Measurements from ENCODE around the gene GABBR2. TPM values are rescaled to one million over a fixed set of nuclear protein-coding genes. Genes with fewer than 3 reads are reported as not detected.
"Not testable (repeated sequence)": the region's sequence is repeated elsewhere in the genome, so short reads cannot be mapped to it uniquely, and the experiment has no call there.

GABBR2 gene
- total RNA-seq, 3 donors from 2014 or later, result not detected

GRCh38 chr9:98520221-98520960 is 188.3 kb downstream of the GABBR2 start:
- no peak for ATAC-seq
- no peak overlapping the region for H3K4me3 Mint-ChIP-seq
- no peaks in the 10 kb centered on the region for H3K9me3 Mint-ChIP-seq
- H3K4me1 Mint-ChIP-seq (ENCODE audit: low read depth), result no peaks in the 10 kb centered on the region
- no peak for DNase-seq
- peaks cover 38% of the 10 kb centered on the region for H3K27me3 Mint-ChIP-seq (ENCODE audit: low read depth)
- H3K36me3 Mint-ChIP-seq (ENCODE audit: insufficient read depth), result no peaks in the 10 kb centered on the region

GRCh38 chr9:98519641-98520040 is 189.1 kb downstream of the GABBR2 start:
- ATAC-seq (no peak), DNase-seq (no peak)
- Mint-ChIP-seq H3K4me1 (ENCODE audit: low read depth) (no peaks in the 10 kb centered on the region), H3K36me3 (ENCODE audit: insufficient read depth) (no peaks in the 10 kb centered on the region), H3K9me3 (no peaks in the 10 kb centered on the region), H3K4me3 (no peak overlapping the region), H3K27me3 (ENCODE audit: low read depth) (peaks cover 38% of the 10 kb centered on the region)

DNA sequence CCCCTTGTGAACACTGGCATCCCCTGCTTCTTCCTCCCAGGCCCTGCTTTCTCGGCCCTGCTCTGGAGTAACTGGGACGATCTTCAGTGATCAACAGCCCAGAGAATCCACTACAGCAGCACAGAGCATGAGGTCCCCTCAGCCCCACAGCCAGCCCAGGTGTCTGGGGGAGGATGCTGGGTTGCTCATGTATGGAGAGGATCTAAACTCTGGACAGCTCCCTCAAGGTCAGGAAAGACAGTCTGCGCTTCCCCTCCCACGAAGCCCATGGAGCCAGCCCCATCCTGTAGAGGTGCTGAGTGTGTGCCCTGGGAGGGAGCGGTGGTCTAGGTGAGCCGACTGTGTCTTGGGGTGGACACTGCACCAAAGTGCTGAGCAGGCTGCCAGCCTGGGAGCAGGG is 190.2 kb downstream of the GABBR2 start:
- no peak for DNase-seq
- peaks cover 33% of the 10 kb centered on the region for H3K27me3 Mint-ChIP-seq (ENCODE audit: low read depth)
- no peaks in the 10 kb centered on the region for H3K9me3 Mint-ChIP-seq
- no peaks in the 10 kb centered on the region for H3K36me3 Mint-ChIP-seq (ENCODE audit: insufficient read depth)
- ATAC-seq, result no peak
- no peaks in the 10 kb centered on the region for H3K4me1 Mint-ChIP-seq (ENCODE audit: low read depth)
- H3K4me3 Mint-ChIP-seq, result no peak overlapping the region

GRCh38 chr9:98517761-98518160 is 191.0 kb downstream of the GABBR2 start:
- H3K27me3 Mint-ChIP-seq (ENCODE audit: low read depth), result peaks cover 27% of the 10 kb centered on the region
- DNase-seq (no peak), ATAC-seq (no peak)
- no peak overlapping the region for H3K4me3 Mint-ChIP-seq
- no peaks in the 10 kb centered on the region for H3K4me1 Mint-ChIP-seq (ENCODE audit: low read depth)
- no peaks in the 10 kb centered on the region for H3K9me3 Mint-ChIP-seq
- H3K36me3 Mint-ChIP-seq (ENCODE audit: insufficient read depth), result no peaks in the 10 kb centered on the region

GRCh38 chr9:98516897-98517503 is 191.7 kb downstream of the GABBR2 start:
- H3K9me3 Mint-ChIP-seq, result no peaks in the 10 kb centered on the region
- no peak for DNase-seq
- H3K27me3 Mint-ChIP-seq (ENCODE audit: low read depth), result peaks cover 23% of the 10 kb centered on the region
- no peaks in the 10 kb centered on the region for H3K4me1 Mint-ChIP-seq (ENCODE audit: low read depth)
- no peak for ATAC-seq
- H3K36me3 Mint-ChIP-seq (ENCODE audit: insufficient read depth), result no peaks in the 10 kb centered on the region
- no peak overlapping the region for H3K4me3 Mint-ChIP-seq

GRCh38 chr9:98516205-98516896 is 192.4 kb downstream of the GABBR2 start:
- Mint-ChIP-seq H3K27me3 (ENCODE audit: low read depth) (peaks cover 18% of the 10 kb centered on the region), H3K9me3 (no peaks in the 10 kb centered on the region), H3K4me1 (ENCODE audit: low read depth) (no peaks in the 10 kb centered on the region), H3K36me3 (ENCODE audit: insufficient read depth) (no peaks in the 10 kb centered on the region), H3K4me3 (no peak overlapping the region)
- DNase-seq, result no peak
- no peak for ATAC-seq

- H3K36me3 Mint-ChIP-seq (ENCODE audit: insufficient read depth), result no peaks in the 10 kb centered on the region
- H3K9me3 Mint-ChIP-seq, result no peaks in the 10 kb centered on the region
- DNase-seq (no peak), ATAC-seq (no peak)
- H3K4me1 Mint-ChIP-seq (ENCODE audit: low read depth), result no peaks in the 10 kb centered on the region
- peaks cover 11% of the 10 kb centered on the region for H3K27me3 Mint-ChIP-seq (ENCODE audit: low read depth)
- no peak overlapping the region for H3K4me3 Mint-ChIP-seq
Observed at GRCh38 chr9:98515506-98516204, 193.1 kb downstream of the GABBR2 start.

GRCh38 chr9:98514841-98515240 is 193.9 kb downstream of the GABBR2 start:
- peaks cover 3% of the 10 kb centered on the region for H3K27me3 Mint-ChIP-seq (ENCODE audit: low read depth)
- no peak for DNase-seq
- H3K4me1 Mint-ChIP-seq (ENCODE audit: low read depth), result no peaks in the 10 kb centered on the region
- H3K4me3 Mint-ChIP-seq, result no peak overlapping the region
- H3K9me3 Mint-ChIP-seq, result no peaks in the 10 kb centered on the region
- no peak for ATAC-seq
- H3K36me3 Mint-ChIP-seq (ENCODE audit: insufficient read depth), result no peaks in the 10 kb centered on the region

DNA sequence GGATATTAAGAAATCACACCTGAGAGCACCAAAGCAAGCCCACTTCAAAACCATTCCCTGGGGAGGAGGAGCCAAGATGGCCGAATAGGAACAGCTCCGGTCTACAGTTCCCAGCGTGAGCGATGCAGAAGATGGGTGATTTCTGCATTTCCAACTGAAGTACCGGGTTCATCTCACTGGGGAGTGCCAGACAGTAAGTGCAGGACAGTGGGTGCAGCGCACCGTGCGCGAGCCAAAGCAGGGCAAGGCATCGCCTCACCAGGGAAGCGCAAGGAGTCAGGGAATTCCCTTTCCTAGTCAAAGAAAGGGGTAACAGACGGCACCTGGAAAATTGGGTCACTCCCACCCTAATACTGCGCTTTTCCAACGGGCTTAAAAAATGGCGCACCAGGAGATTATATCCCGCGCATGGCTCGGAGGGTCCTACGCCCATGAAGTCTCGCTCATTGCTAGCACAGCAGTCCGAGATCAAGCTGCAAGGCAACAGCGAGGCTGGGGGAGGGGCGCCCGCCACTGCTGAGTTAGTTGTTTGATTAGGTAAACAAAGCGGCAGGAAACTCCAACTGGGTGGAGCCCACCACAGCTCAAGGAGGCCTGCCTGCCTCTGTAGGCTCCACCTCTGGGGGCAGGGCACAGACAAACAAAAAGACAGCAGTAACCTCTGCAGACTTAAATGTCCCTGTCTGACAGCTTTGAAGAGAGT is 200.4 kb downstream of the GABBR2 start:
- ATAC-seq; DNase-seq; H3K4me1 Mint-ChIP-seq (ENCODE audit: low read depth); H3K36me3 Mint-ChIP-seq (ENCODE audit: insufficient read depth); H3K4me3 Mint-ChIP-seq; H3K9me3 Mint-ChIP-seq: not testable (repeated sequence)
- H3K27me3 Mint-ChIP-seq (ENCODE audit: low read depth), result peaks cover 14% of the 10 kb centered on the region

GRCh38 chr9:98506422-98507054 is 202.2 kb downstream of the GABBR2 start:
- no peaks in the 10 kb centered on the region for H3K36me3 Mint-ChIP-seq (ENCODE audit: insufficient read depth)

GRCh38 chr9:98504298-98505282 is 204.1 kb downstream of the GABBR2 start:
- Mint-ChIP-seq H3K4me1 (ENCODE audit: low read depth) (no peaks in the 10 kb centered on the region), H3K9me3 (no peaks in the 10 kb centered on the region), H3K4me3 (no peak overlapping the region), H3K27me3 (ENCODE audit: low read depth) (peaks cover 24% of the 10 kb centered on the region), H3K36me3 (ENCODE audit: insufficient read depth) (no peaks in the 10 kb centered on the region)
- DNase-seq (no peak), ATAC-seq (no peak)

More at GRCh38 chr9:98506422-98507054, 202.2 kb downstream of the GABBR2 start:
- ATAC-seq (no peak), DNase-seq (no peak)
- Mint-ChIP-seq H3K4me3 (no peak overlapping the region), H3K27me3 (ENCODE audit: low read depth) (peaks cover 20% of the 10 kb centered on the region), H3K4me1 (ENCODE audit: low read depth) (no peaks in the 10 kb centered on the region), H3K9me3 (no peaks in the 10 kb centered on the region)

DNA sequence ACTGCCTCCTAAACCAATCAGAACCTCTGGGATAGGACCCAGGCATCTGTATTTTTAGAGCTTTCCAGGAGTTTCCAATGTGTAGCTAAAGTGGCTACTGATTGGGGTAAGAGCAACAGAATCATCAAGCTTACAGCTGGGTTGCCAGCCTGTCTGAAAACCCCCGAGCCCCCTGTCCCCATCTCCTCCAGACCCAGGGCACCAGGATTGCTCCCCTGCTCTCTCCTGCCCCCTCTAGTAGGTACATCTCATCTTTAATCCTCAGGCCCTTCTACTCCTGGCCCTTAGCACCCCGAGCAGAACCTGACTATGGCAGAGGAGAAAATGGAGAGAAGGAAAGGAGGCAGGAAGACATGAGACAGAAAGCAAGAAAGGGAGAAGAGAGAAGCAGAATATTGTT is 204.9 kb downstream of the GABBR2 start:
- no peaks in the 10 kb centered on the region for H3K9me3 Mint-ChIP-seq
- H3K36me3 Mint-ChIP-seq (ENCODE audit: insufficient read depth), result no peaks in the 10 kb centered on the region
- H3K4me1 Mint-ChIP-seq (ENCODE audit: low read depth), result no peaks in the 10 kb centered on the region
- no peak for DNase-seq
- peaks cover 24% of the 10 kb centered on the region for H3K27me3 Mint-ChIP-seq (ENCODE audit: low read depth)
- no peak overlapping the region for H3K4me3 Mint-ChIP-seq
- ATAC-seq, result no peak

DNA sequence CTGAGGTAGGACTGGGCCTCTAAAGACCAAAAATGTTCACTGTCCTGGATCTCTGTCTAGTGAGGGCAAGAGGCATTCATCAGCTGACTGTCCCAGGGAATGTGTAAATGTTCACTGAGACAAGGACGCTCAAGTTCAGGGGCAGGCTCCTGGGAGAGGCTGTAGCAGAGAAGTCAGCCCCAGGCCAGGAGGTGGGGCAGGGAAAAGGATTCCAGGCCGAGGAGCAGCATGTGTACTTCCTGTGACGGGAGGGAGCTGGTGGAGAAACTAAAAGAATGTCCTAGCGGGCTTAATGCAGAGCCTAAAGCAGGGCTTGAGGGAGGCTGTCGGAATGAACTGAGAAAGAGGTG is 205.8 kb downstream of the GABBR2 start:
- ATAC-seq (no peak), DNase-seq (no peak)
- H3K4me3 Mint-ChIP-seq, result no peak overlapping the region
- no peaks in the 10 kb centered on the region for H3K36me3 Mint-ChIP-seq (ENCODE audit: insufficient read depth)
- H3K27me3 Mint-ChIP-seq (ENCODE audit: low read depth), result peaks cover 24% of the 10 kb centered on the region
- no peaks in the 10 kb centered on the region for H3K4me1 Mint-ChIP-seq (ENCODE audit: low read depth)
- no peaks in the 10 kb centered on the region for H3K9me3 Mint-ChIP-seq

Measured in activated T-cell treated with anti-CD3 and anti-CD28 coated beads, Interleukin-2, amount 50 U/mL, for 4 hours (primary cell).